ENCODE measurements around the gene RMC1.

GRCh38 chr18:23504720-23505119 is 1.4 kb downstream of the RMC1 start:
- TF ChIP-seq POLR2A (IDR thresholded peaks at IDR 0.05) (no peak), CTCF (IDR thresholded peaks at IDR 0.05) (no peak)

Data from testis (tissue), 2 donors.